Activated CD8-positive, alpha-beta memory T cell treated with anti-CD3 and anti-CD28 coated beads for 48 hours (primary cell): ENCODE data around the gene HMGCLL1.

Experiments used
- DNase-seq, 3 experiments: peaks; one replicate each; pipeline ENCODE4 v3.0.0-alpha.2; 2020; ENCODE audit warnings: low read depth in 2 of 3, low spot score in 2 of 3

Gene HMGCLL1

GRCh38 chr6:55536391-55536956 lies 42.5 kb downstream of the HMGCLL1 start:
- DNase-seq = no peak

- DNase-seq = no peak
Observed at GRCh38 chr6:55531496-55531895, 47.5 kb downstream of the HMGCLL1 start.

- DNase-seq = no peak
Observed at GRCh38 chr6:55530931-55531330, 48.1 kb downstream of the HMGCLL1 start.

GRCh38 chr6:55528624-55529023 lies 50.4 kb downstream of the HMGCLL1 start:
- no peak for DNase-seq

- no peak for DNase-seq
Observed at GRCh38 chr6:55524441-55524840, 54.6 kb downstream of the HMGCLL1 start.

- DNase-seq = no peak
Observed at GRCh38 chr6:55518529-55519060, 60.4 kb downstream of the HMGCLL1 start.

- DNase-seq = no peak
Observed at GRCh38 chr6:55516736-55517135, 62.3 kb downstream of the HMGCLL1 start.

- DNase-seq = no peak
Observed at GRCh38 chr6:55512904-55513303, 66.1 kb downstream of the HMGCLL1 start.

GRCh38 chr6:55511122-55511800 lies 67.7 kb downstream of the HMGCLL1 start:
- DNase-seq = no peak

GRCh38 chr6:55499591-55499990 lies 79.4 kb downstream of the HMGCLL1 start:
- DNase-seq = no peak

- no peak for DNase-seq
Observed at GRCh38 chr6:55497694-55498093, 81.3 kb downstream of the HMGCLL1 start.

GRCh38 chr6:55496201-55496600 lies 82.8 kb downstream of the HMGCLL1 start:
- DNase-seq = no peak

- no peak for DNase-seq
Observed at GRCh38 chr6:55495277-55495676, 83.7 kb downstream of the HMGCLL1 start.

GRCh38 chr6:55494411-55494810 lies 84.6 kb downstream of the HMGCLL1 start:
- no peak for DNase-seq

- no peak for DNase-seq
Observed at GRCh38 chr6:55492259-55492658, 86.7 kb downstream of the HMGCLL1 start.

- no peak for DNase-seq
Observed at GRCh38 chr6:55490871-55491270, 88.1 kb downstream of the HMGCLL1 start.

- no peak for DNase-seq
Observed at GRCh38 chr6:55474382-55474781, 104.6 kb downstream of the HMGCLL1 start.

GRCh38 chr6:55473722-55474121 lies 105.3 kb downstream of the HMGCLL1 start:
- DNase-seq = no peak

GRCh38 chr6:55469951-55470366 lies 109.0 kb downstream of the HMGCLL1 start:
- DNase-seq = no peak

GRCh38 chr6:55456016-55456415 lies 123.0 kb downstream of the HMGCLL1 start:
- no peak for DNase-seq

- DNase-seq = no peak
Observed at GRCh38 chr6:55450005-55450404, 129.0 kb downstream of the HMGCLL1 start.

- no peak for DNase-seq
Observed at GRCh38 chr6:55449225-55449624, 129.8 kb downstream of the HMGCLL1 start.

GRCh38 chr6:55448451-55448850 lies 130.5 kb downstream of the HMGCLL1 start:
- DNase-seq = no peak
